NCI-H345 treated with DMSO at 0.1 percent for 48 hours (cell line): Measurements from ENCODE around the gene USP47.

Source experiments
- DNase-seq: peaks from one replicate; lab custom pipeline; 2025; ENCODE audit not compliant: unreplicated experiment; lab: John Stamatoyannopoulos, UW

USP47 gene, protein sequence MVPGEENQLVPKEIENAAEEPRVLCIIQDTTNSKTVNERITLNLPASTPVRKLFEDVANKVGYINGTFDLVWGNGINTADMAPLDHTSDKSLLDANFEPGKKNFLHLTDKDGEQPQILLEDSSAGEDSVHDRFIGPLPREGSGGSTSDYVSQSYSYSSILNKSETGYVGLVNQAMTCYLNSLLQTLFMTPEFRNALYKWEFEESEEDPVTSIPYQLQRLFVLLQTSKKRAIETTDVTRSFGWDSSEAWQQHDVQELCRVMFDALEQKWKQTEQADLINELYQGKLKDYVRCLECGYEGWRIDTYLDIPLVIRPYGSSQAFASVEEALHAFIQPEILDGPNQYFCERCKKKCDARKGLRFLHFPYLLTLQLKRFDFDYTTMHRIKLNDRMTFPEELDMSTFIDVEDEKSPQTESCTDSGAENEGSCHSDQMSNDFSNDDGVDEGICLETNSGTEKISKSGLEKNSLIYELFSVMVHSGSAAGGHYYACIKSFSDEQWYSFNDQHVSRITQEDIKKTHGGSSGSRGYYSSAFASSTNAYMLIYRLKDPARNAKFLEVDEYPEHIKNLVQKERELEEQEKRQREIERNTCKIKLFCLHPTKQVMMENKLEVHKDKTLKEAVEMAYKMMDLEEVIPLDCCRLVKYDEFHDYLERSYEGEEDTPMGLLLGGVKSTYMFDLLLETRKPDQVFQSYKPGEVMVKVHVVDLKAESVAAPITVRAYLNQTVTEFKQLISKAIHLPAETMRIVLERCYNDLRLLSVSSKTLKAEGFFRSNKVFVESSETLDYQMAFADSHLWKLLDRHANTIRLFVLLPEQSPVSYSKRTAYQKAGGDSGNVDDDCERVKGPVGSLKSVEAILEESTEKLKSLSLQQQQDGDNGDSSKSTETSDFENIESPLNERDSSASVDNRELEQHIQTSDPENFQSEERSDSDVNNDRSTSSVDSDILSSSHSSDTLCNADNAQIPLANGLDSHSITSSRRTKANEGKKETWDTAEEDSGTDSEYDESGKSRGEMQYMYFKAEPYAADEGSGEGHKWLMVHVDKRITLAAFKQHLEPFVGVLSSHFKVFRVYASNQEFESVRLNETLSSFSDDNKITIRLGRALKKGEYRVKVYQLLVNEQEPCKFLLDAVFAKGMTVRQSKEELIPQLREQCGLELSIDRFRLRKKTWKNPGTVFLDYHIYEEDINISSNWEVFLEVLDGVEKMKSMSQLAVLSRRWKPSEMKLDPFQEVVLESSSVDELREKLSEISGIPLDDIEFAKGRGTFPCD (N-terminal part only)

DNA sequence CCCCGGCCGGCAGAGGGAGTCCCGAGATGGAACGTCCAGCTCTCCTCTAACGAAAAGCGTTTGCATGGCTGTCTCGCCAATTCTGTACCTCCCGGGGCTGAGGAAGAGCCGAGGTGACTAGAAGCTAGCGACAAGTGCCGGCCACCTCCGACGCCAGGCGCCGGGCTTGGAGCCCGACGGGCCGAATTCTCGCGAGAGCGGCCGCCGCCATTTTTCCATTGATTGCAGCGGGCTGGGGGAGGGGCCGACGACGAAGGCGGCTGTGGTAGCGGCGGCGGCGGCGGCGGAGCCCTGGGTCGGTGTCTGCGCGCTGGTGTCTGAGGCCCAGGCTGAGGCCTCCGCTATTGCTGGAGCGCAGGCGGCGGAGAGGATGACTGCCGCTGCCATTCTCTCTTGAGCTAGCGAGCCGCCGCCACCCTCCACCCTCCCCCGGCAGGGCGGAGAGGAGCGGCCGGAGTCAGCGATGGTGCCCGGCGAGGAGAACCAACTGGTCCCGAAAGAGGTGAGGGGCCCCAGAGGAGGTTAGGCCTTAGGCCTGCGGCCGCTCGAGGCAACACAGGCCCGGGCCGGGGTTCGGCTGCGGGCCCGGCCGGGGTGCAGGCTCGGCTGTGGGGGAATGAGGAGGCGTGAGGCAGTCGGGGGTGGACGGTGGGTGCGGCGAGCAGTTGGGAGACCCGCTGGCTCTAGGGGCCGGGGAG lies at the start of gene USP47:
Gene USP47, plus strand, starts transcription at position 250 of the 698 bp plus-strand sequence. Its CDS starts 214 bp downstream, at position 464.
- DNase-seq: peak; percentile 77

DNA sequence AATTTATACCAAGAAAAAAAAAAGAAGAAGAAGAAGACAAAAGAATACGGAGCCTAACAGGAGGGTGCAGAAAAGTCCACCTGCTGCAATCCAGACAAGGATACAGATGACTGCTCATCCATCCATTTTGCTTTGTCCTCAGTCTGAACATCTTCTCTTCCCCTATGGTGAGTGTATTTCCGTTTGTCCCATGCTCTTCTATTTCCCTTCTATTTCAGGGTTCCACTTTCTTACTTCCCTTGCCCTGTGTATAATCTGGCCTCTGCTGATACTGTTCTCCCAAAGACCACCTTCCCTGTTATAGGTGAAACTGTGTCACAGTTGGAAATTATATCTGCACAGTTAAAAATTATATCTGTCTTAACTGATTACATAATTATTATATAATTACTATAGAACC lies 48.7 kb upstream of the USP47 start:
- DNase-seq: no peak

DNA sequence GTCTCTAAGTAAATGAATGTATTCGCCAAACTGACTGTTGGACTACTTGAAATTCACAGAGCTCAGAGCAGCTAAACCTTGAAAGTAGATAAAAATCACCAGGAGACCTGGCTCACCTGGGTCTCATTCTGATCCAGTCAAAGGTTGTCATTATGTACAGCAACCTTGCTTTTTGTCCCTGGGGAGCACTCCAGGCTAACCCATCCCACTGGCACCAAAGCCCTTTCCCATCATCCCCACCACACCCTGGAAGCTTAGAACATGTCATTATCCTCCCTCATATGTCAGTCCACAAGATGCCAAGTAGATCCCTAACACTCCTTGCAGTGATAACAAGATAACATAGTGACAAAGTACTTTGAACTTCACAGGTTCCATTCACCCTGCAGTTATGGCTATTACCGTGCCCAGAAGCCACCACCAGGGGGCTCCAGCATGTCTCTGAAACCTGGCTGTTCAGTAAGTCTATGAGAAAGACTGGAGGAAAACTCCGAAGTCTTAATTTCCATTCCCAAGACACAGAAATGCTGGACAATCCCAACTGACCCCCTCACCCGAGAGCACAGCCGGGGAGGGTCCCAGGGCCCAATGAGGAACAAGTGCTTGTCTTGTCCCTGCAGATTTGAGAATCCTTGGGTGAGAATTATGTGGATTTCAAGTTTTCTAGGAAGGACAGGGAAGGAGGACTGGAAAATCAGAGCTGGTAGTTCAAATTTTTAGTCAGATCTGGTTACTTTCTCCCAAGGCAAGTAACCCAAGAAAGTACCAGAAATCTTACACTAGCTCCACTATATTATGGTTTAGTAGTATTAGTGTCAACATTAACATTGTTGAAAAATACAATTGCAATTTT lies 43.0 kb upstream of the USP47 start:
- DNase-seq: no peak

DNA sequence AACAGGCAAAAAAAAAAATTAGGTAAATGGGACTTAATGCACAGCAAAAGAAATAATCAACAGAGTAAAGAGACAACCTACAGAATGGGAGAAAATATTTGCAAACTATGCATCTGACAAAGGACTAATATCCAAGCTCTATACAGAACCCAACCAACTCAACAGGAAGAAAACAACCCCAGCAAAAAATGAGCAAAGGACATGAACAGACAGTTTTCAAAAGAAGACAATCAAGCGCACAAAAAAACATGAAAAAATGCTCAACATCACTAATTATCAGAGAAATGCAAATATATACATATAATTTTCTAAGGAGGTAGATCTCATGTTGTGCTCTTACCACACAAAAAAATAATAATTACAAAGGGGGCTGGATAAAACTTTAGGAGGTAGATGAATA lies 36.5 kb upstream of the USP47 start:
- no peak for DNase-seq

DNA sequence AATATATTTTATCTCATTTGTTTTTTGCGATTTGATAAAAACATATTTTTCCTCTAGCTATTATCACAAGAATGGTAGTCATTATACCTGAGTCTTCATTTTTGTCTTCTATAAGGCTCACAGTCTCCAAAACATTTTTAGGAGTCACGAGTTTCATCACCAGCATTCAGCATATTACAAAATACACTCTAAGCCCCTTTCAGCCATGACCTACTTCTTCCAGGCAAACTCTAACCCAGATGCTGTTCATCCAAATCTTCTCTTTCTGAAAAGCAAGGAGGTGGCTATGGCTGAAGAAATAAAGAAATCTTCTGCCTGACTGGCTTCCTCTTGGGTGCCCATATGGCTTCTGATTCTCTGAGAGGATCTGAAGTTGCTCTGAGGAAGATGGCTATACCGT lies 35.7 kb upstream of the USP47 start:
- no peak for DNase-seq

DNA sequence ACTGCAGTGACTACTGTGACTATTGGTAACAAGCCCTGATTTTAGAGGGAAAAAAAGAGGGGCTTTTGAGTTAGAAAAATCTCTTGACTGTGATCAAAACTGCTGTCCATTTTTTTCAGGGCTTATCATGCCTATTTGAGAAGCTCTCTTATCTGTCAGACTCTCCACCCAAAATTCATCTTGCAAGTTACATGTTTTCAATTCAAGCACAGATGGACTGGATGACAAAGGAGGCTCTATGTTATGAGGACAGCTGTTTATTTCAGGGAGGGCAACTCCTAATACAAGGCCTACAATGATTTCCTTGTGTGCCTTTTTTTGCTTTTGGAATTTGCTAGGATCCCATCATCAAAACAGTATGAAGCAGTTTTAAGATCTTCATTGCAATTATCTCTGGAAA lies 35.2 kb upstream of the USP47 start:
- DNase-seq: no peak

DNA sequence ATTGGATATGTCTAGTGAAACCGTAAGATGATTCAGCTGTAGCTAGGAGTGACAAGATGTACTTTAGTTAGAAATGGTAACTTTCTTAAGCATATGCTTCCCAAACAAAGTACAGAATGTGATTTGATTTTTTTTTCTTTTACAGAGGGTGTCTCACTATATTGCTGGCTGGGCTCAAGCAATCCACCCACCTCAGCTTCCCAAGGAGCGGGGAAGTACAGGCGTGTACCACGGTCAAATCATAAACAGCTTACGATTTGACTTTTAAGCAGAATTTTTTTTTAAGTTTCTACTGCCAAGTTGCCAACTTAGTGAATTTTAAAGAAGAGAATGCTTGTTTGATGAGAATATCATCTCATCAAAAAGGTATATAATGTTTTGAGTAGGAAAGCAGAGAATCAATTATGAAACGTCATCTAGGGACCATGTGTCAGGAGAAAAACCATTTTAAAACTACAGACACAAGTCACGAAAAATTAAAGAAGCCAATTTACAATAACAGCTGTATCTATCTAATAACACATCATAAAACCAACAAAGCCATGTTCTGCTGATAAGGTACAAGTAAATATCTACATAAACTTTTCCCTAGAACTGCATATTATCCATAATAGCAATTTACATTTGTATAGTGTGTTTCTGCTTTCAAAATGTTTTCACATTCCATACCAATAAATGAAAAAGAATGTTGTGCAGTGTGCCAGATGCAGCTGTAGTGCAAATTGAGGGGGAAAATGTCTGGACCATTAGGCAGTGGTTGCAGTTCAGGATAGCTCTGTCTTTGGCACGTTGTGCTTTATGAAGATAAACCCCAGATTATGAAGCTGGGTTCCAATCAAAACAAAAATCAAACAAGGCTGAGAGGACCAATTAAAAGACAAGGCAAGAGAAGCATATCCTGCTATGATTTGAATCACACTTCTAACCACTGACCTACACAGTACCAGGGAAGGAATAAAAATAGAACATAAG lies 33.7 kb upstream of the USP47 start:
- DNase-seq: no peak

DNA sequence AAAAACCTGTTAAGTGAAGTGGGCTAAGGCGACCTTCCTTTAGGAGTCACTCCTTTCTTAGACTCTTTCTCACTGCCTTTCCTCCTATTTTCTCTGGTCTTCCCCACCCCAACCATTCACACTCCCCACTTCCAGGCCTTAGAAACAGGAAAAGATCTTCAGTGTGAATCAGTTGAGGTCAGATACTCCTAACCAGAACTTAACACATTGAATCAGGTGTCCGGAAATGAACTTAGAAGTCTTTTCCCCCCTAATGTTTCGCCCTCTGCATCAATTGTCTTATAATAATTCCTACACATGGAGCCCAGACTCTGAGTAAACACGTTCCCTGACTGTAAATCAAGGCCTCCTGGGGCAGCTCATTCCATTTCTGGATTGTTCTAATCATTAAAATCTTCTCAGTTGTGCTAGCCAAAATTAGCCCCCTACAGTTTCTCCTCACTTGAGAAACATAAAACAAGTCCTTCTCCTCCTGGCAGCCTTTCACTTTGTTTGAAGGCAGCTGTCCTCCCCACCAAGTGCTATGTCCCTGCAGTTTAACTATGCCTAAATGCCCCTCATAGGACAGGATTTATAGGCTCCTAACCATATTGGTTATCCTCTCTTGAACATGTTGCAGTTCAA lies 32.7 kb upstream of the USP47 start:
- no peak for DNase-seq

DNA sequence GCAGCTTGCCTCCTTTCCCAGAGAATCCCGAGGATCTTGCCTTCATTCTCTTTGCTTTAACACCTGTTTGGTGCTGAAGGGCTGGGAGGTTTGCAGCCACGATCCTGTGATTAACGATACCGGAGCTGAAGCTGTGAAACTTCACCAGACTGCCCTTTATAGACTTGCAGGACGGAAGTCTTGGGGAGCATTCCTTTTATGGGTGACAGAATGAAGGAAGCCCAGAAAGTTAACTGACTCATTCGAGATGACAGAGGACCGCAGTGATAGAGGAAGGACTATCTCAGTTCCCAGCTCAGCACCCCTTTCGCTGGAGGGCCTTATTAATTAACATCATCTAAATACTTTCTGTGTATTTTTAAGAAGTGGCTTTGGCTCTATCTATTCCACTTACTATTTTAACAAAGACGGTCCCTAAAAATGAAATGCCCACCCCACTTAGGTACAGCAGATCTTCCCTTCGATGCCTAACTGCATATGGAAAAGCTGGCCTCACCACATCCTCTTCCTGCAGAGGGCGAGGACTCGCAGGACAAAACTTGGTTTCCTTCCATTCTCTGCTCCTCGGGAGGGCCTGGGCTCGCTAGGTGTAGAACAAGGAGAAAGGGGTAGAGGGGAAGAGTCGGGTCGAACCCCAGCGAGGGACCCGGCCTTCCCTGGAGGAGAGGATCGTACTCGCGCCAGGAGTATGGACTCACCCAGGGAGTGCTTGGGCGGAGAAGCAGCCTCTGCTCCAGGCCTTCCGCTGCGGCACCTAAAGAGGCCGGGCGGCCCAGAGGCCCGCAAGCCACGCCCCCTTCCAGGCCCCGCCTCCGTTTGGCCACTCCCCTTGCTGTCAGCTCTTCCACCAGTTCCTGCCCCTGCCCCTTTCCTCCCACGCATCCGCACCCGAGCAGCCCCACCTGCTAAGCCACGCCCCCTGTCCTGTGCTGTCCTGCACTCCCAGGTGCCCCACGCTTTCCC lies 30.7 kb upstream of the USP47 start:
- DNase-seq: no peak

DNA sequence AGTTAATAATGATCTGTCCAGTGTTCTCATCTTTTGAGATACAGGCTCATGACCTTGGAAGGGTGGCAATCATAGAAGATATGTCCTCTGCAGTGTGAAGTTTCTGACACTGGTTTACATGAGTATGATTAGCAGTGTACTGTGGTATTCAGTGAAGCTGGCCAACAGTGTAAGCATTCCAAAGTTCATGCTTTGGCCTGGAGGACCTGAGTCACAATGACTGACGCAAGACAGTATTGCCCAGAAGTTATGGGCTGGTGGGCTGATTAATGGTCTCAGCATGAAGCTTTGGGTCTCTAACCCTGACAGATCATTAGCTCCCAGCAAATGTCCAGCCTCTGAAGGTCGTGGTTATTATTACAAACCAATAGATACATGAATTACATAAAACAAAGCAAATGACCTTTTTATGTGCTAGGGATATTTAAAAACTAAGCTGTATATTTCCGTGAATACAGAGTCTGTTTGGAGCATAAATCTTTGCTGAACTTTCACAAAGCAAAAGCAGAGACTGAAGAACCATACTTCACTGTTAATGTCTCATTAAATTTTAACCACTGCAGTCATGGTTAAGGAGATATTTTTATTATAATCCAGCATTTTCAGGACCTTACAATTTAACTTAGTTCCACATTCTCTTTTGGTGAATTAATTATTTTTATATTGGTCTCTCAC lies 28.3 kb upstream of the USP47 start:
- no peak for DNase-seq

DNA sequence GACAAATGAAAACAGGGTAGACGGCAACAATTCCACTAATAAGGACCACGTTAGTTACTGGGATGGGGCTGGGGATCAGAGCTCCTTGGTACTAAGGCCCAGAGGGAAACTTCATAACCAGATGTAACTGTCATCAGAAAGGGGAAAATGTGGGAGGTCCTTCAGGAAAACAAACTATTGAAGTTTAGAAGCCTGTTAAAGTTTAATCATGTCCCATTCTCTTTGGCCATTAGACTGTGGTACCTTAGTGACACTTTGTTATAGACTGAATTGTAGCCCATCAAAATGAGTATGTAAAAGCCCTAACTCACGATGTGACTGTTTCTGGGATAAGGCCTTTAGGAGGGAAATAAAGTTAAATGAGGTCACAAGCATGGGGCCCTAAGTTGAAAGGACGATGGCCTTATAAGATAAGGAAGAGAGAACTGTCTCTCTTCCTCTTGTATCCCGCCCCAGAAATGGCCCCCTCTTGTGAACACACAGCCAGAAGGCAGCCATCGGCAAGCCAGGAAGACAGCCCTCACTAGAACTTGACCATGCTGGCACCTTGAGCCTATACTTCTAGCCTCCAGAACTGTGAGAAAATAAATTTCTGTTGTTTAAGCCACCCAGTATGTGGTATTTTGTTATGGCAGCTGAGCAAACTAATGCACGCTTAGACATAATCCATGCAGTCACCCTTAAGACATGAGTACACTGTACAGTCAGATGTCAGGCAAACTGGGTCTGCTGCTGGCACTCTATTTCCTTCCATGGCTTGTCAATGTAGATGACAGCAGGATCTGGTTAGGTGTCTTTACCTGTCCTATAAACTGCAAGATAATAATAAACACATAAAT lies 26.9 kb upstream of the USP47 start:
- DNase-seq: peak; percentile 41

DNA sequence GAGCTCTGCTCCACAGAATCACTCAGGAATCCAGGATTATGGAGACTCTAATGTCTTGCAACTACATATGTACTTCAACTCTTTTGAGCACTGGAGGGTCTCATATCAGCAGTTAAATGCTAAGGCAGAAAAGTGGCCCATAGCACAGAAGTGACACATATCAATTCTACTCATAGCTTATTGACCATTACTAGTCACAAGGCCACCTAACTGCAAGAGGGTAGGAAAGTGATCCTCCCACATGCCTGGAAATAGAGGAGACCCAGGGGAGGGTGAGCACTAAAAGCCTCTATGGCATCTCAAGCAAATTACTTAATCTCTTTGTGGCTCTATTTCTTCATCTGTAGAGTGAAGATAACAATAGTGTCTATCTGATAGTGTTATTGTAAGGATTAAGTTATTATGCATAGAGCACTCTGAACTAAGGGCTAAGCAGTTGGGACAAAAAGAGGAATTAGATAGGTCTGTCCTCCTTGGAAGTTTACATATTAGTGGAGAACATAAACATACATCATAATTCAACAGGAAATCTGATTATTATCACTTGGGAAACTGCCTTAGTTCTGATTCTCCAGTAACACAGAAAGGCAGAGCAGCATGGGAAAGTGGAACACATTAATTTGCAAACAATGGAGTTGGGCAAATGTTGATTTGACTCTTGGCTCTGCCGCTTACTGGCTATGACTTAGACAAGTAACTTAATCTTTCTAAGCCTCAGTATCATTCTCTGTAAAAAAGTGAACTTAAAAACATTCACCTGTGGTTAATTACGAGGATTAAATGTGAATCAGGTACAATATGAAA lies 25.1 kb upstream of the USP47 start:
- DNase-seq: no peak

DNA sequence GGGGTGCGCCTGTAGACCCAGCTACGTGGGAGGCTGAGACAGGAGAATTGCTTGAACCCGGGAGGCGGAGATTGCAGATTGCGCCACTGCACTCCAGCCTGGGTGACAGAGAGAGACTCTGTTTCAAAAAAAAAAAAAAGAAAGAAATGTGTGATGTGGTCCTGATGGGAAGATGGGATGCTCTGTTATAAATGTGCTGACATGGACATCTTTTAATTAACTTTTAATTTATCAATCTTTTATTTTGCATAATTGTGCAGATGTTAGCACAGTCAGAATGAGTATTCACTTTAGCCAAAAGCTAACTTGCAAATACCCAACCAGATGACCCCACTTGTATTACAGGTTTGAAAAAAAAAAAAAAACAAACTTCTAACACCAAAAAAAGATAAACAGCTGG lies 23.8 kb upstream of the USP47 start:
- no peak for DNase-seq

DNA sequence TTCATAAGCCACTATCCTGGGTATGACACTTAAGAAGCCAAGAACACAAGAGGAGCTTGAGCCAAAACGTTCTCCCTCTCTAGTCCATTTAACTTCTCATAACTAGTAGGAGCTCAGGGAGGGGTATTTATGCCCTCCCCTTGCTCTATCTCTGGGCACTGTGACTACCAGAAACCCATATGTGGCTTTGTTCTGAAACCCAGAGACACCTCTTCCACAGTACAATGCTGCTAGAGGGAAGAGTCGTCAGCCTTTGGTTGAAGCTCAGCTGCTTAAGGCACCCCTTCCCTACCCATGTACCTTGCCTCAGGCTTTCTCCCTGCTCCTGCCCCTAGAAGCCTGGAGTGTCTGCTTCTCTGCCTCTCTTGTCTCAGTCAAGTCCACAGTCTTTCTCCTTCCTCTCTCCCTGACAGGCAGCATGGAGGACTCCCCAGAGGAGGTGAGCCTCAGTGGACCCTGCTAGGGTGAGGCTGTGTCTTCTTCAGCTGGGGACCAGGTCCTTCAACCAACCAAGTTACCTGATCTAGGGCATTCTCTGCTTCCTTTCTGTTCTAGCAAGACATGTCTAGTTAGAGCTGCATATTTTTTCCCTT lies 23.1 kb upstream of the USP47 start:
- no peak for DNase-seq
